GM21619 (cell line): ENCODE data around the gene PURA.
A peak's percentile ranks its signal among the peaks of the same experiment; 100 is the strongest.

ENCODE experiments used
- ATAC-seq: cut with Tn5 transposase; IDR thresholded peaks from one replicate; pipeline ENCODE4 v1.9.1; 2021; ENCODE audit not compliant: unreplicated experiment

PURA gene

DNA sequence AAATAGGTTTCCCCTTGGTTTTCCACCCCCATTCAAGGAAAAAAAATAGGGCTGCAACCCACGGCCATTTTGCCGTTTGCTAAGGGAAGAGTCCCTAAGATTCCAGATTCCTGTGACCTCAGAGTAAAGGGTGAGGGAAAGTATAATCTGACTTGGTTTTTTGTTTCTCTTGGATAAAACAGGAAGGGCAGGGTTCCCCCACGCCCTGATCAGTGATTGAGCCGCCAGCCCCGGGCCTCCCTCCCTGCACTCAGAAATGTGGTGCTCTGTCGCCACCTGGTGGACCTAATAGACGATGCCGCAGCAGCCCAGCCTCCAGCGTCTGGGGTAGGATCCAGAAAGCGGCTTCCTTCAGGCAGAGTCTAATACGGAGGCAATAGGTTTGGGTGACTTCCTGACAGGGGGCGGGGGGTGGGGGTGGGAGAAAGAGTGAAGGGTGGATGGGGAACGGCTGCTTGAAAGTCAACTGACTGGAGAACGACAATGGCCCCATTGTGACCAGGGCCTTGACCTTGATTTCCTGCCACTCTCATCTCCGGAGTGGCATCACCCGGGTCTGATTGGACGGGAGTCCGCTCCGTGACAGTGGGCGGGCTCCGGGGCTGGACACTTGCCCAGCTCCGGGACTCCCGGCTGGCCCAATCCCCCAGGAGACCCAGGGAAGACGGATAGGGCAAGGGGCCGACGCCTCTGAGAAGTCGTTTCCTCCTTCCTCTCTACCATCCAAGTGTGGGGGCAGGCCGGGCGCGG, 43.3 kb downstream of the PURA start:
- peak; percentile 95 for ATAC-seq

DNA sequence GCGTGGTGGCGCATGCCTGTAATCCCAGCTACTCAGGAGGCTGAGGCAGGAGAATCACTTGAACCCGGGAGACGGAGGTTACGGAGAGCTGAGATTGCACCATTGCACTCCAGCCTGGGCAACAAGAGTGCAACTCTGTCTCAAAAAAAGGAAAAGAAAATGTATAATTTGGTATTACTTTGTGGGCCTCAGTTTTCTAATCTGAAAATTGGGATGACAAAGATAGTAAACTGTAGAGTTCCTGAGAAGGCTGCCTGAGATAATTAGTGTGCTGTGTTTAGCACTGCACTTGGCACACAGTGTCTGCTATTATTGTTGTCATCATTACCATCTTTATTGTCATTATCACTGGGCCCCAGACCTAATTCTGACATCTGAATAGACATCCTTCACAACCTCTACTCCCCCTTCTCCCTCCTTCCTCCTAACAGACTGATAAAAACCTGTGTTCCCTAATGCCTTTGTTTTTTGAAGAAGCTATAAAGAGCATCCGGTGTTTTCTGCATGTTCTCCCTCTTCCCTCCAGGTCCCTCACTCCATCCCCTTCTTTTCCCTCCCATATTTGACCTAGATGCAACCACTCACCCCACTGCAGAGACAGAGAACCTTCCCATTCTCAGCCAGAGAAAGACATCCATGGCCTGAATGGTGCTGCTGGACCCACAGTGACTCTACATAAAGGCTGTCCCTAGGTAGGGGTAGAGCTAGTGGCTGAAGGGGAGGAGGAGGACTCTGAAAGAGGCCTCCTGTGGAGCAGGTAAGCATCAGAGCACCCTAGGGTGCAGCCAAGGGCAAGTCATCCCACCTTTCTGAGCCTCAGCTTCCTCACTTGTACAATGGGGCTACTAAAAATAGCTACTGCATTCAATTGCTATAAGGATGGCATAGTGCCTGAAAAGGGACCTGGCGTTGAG, 45.4 kb downstream of the PURA start:
- ATAC-seq = no peak

DNA sequence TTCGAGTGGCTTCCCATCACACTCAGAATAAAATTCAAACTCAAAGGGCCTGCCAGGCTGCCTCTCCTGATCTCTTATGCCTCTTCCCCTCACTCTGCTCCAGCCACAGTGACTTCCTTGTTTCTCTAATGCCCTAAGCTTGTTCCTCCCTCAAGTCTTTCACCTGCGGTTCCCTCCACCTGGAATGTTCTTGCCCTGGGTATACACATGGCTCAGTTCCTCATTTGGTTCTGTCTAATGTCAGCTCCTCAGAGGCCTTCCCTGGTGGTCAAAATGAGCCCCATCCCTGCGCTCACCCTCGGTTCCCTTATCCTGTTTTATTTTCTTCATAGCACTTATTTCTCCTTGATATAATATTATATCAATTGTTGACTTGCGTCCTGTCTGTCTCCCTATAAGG, 48.4 kb downstream of the PURA start:
- no peak for ATAC-seq

DNA sequence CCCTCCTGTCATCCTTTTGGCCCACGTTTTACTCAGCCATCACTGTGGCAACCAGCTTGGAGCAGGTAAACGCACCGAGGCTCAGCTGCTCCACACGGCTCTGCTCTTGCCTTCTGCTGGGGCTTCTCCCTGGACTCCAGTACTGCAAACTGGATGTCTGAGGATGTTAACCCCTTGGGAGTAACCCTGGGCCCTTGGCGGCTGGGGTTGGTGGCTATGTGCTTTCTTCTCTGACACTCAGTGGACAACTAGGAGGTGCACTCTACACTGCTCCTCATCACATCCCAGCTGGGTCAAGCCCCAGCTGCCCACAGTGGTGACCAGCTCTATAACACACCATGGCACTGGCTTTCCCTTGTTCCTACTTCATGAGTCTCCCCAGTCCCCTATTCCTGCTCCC, 48.9 kb downstream of the PURA start:
- ATAC-seq = no peak

DNA sequence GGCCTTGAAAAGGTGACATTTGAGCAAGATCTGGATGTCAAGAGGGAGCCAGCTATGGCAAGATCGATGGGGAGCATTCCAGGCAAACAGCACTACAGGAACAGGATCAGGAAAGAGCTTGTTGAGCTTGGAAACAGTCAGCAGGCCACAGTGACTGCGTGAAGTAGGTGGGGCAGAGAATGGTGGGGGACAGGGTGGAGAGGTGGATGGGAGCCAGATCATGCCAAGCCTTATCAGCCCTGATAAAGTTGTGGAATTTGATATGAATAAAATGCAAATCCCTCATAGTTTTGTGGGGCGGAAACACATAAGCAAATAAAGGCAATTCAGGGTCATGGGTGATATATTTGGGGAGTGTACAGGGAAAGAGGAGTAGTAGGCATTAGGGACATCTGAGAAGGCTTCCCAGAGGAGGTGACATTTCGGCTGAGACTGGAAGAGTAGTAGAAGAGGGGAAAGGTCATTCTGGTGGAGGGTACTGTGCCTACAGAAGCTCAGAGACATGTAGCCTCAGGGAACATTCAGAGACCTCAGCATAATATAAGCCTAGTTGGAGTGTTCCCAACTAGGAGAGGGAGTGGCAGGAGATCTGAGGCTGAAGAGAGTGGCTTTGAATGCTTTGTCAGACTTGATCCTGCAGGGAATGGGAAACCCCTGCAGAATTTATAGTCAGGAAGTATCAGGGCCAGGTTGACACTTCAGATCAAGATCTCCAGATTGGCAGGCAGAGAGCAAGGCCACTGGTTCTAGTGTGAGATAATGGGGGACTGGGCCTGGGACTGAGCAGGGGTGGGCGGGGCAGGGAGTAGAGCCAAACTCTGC, 51.4 kb downstream of the PURA start:
- no peak for ATAC-seq

DNA sequence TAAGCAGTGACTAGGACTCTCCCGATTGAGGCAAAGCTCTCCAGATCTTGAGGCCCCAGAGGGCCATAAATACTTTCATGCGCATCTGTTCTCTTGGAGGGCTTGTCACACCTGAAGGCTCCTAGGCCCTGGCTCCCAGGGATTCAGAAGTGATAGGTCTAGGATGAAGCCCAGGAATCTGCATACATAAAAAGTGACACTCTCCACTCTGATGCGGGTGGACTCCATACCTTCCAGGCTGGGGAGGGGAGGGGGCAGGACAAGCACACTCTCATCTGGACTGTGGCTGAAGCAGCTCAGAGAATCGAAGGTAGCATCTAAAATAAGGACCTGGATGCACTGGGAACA, 52.0 kb downstream of the PURA start:
- ATAC-seq = no peak

DNA sequence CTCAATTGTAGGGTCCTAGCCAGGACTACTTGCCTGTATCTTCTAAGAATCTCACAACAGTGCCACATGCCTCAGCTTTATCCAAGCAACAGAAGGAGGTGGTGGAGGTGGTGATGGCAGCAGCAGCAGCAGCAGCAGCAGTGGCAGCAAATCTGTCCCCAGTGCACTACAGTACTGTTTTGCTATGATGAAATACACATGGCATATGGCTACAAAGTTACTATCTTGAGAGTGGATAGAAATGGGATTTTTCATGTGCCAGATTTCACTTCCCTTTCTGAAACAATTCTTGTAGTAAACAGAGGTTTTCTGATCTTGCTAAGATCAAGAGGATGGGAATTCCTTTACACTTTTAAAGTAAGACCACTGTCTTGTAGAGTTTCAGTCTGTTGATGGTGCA, 53.0 kb downstream of the PURA start:
- no peak for ATAC-seq

DNA sequence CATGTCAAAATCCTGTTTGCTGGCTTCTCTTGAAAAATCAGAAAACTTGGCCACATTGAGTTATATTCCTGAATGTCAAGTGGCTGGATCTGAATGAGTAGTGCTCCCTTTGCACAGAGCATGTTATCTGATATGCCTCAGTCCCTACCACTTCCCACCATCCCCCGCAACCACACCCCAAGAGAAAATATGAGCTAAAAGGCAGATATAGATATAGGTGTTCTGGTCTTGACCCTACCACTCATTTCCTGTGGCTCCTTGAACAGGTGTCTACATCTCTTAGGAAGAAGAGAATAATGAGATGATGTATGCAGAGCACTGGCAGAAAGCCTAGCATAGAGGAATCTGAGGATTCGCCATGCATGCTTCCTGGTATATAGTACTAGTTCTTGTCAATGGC, 54.5 kb downstream of the PURA start:
- ATAC-seq = no peak

DNA sequence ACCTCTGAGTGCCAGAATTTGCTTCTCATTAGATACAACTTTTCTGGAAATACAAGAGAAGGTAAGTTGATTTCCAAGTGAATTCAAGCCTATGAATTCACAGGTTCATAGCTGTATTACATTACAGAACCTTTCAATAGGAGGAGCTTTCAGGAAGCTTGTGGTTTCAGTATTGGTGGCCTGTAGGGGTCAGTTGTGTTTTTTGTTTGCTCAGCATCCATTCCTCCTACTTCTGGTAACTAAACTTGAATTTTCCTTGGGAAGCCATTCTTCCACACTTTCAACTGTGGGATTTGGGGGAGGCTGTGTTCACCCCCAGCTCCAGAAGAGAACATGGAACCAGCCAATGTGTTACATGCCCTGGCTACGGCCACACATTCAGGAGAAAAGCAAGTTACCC, 55.5 kb downstream of the PURA start:
- ATAC-seq = no peak

DNA sequence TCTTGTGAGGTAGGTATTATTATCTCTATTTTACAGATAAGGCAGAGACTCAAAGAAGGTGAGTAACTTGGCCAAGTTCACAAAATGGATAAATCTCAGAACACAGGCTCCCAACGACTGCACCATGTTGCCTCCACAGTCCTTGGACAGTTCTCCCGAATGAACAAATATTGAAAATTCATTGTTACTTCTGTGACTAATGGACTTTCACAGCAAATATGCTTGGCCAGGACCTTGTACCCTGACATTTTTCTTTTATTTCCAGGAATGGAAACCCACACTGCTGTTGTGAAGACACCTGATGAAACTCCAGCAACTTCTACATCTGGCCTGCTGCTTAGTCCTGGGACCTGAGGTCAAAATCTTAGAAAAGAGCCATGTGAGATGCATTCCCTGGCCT, 58.6 kb downstream of the PURA start:
- ATAC-seq = no peak

DNA sequence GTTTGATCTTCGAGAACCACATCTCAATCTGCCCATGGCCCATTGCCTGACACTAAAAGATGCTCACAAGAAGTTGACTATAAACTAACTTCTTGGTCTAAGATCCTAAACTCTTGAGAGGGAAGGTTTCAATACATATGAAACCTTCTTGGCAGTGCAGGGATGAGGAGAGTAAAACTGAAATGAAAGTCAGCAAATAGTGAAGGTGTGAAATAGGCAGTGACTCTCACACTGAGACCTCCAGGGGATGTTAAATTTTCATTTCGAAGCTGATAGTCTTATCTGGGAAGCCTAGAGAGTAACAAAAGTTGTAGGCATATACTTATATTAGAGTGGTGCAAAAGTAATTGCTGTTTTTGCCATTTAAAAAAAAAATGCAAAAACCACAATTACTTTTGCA, 60.1 kb downstream of the PURA start:
- ATAC-seq = no peak

DNA sequence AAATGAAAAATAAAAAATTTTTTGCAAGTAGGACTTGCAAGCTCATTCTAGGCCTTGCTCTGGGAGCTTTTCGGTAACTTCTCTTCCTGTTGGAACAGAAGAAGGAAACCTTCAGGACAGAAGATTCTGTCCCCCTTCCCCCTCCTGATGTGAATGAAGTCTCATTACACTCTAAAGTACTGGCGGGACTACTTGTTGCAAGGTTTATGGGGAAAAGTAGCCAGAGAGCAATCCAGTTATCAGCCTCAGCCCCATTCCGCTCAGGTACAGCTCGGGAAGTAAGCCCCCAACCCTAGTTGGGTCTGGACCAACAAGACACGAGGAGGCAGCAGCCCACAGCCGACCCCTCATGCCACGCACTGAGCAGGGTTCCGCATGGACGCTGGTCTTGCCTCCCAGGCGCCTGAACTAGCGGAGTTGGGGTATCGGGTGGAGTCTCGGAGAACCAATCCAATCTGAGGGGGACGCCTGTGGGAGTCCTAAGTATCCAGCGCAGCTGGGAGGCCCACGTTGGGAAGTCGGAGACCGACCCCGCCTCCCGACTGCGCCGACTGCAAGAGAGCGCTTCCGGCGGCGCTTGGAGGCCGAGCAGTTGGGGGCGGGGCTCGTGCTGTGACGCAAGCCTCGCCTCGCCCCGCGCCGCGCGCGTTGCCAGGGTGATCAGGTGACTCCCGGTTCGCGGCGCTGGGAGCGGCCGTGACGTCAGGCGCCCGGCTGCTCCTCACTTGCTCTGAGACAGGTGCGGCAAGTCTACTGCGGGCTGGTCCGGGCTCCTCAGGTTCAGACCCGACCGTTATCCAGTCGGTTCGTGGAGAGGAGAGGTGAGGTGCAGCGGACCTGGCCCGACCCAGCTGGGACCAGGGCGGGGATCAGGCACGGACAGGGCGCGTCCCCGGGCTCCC, 60.8 kb downstream of the PURA start, which contains the start of gene CYSTM1:
CYSTM1 (plus strand) TSS at position 724 of the 902 bp plus-strand sequence. CDS start 19,278 bp downstream, outside the sequence.
- ATAC-seq = peak; percentile 89
